ENCODE data around the gene MARCHF5. TPM values are rescaled to one million over a fixed set of nuclear protein-coding genes. Genes with fewer than 3 reads are reported as not detected.

MARCHF5 gene
- total RNA-seq, 1 experiment from 2014 or later, result 17.6 TPM

DNA sequence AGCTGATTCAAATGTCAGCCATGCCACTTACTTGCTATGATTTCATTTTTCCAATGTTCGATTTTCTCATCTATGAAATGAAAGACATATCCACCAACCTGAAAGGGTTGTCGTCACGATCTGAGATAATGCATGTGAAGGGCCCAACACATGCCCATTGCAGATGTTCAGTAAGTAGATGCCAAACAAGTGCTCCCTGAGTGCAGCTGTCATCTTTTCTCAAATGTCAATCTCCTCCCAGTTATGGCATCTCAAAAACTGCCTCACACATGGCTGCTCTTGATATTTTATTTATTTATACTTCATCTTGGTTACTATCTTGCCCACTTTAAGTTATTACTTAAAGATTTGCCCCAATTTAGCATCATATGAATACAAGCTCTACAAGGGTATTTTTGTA lies 16.9 kb upstream of the MARCHF5 start:
- H3K18ac ChIP-seq (ENCODE audit: insufficient read length, low read depth, low read length), result no peak overlapping the region
- H3K9me3 Mint-ChIP-seq, result no peaks in the 10 kb centered on the region
- no peak overlapping the region for H2AFZ ChIP-seq (ENCODE audit: low read length)
- H2BK120ac ChIP-seq (ENCODE audit: low read depth, low read length, poor library complexity, severe bottlenecking), result no peak overlapping the region
- no peaks in the 10 kb centered on the region for H3K27me3 Mint-ChIP-seq (ENCODE audit: low read depth)
- no peak for DNase-seq
- no peaks in the 10 kb centered on the region for H3K27me3 ChIP-seq (ENCODE audit: insufficient read depth, low read length)
- H3K14ac ChIP-seq (ENCODE audit: insufficient read depth, low read length), result no peak overlapping the region
- H3K23ac ChIP-seq (ENCODE audit: insufficient read length, low read depth, low read length), result no peak overlapping the region
- no peaks in the 10 kb centered on the region for H3K9me3 ChIP-seq (ENCODE audit: control insufficient read depth, low read depth, low read length)
- no peak overlapping the region for H3K4ac ChIP-seq (ENCODE audit: low read depth, low read length)
- H3K27ac ChIP-seq (ENCODE audit: insufficient read length, low read depth, low read length), result no peak overlapping the region
- TF ChIP-seq, protein P1, sequence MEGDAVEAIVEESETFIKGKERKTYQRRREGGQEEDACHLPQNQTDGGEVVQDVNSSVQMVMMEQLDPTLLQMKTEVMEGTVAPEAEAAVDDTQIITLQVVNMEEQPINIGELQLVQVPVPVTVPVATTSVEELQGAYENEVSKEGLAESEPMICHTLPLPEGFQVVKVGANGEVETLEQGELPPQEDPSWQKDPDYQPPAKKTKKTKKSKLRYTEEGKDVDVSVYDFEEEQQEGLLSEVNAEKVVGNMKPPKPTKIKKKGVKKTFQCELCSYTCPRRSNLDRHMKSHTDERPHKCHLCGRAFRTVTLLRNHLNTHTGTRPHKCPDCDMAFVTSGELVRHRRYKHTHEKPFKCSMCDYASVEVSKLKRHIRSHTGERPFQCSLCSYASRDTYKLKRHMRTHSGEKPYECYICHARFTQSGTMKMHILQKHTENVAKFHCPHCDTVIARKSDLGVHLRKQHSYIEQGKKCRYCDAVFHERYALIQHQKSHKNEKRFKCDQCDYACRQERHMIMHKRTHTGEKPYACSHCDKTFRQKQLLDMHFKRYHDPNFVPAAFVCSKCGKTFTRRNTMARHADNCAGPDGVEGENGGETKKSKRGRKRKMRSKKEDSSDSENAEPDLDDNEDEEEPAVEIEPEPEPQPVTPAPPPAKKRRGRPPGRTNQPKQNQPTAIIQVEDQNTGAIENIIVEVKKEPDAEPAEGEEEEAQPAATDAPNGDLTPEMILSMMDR (conservative IDR thresholded peaks at IDR 0.05), result no peak
- no peak overlapping the region for H3K27ac Mint-ChIP-seq
- no peaks in the 10 kb centered on the region for H3K23me2 ChIP-seq (ENCODE audit: insufficient read length, low read depth, low read length, poor library complexity, severe bottlenecking)
- H2BK12ac ChIP-seq (ENCODE audit: insufficient read length, low read depth, low read length), result no peak overlapping the region
- H2AK5ac ChIP-seq (ENCODE audit: insufficient read length, low read length), result no peak overlapping the region
- H3K36me3 Mint-ChIP-seq (ENCODE audit: insufficient read depth in 1 of 3, low read depth in 3 of 3), result no peaks in the 10 kb centered on the region
- no peak overlapping the region for H3K4me2 ChIP-seq (ENCODE audit: insufficient read depth, insufficient read length, low read length)
- H3K79me1 ChIP-seq (ENCODE audit: insufficient read depth, low read depth, low read length, poor library complexity, severe bottlenecking), result no peaks in the 10 kb centered on the region
- H3K4me1 ChIP-seq (ENCODE audit: insufficient read depth, low read length), result no peaks in the 10 kb centered on the region
- H3K79me2 ChIP-seq (ENCODE audit: insufficient read depth, low read length), result no peaks in the 10 kb centered on the region
- no CpG with 5 or more reads among the region's 3 CpGs for WGBS (ENCODE audit: extremely low coverage, insufficient read length, low lambda C conversion rate)
- no peak overlapping the region for H3K56ac ChIP-seq (ENCODE audit: insufficient read length, low read depth, low read length)
- H3K4me3 Mint-ChIP-seq, result no peak overlapping the region
- no peaks in the 10 kb centered on the region for H3K4me1 Mint-ChIP-seq
- H2BK20ac ChIP-seq (ENCODE audit: low read depth, low read length, poor library complexity, severe bottlenecking), result no peak overlapping the region
- no peak overlapping the region for H4K91ac ChIP-seq (ENCODE audit: insufficient read length, low read depth, low read length)
- no peaks in the 10 kb centered on the region for H4K20me1 ChIP-seq (ENCODE audit: control insufficient read depth, insufficient read depth, insufficient read length)
- no peak overlapping the region for H2BK15ac ChIP-seq (ENCODE audit: low read depth, low read length)
- H4K8ac ChIP-seq (replicated peaks; ENCODE audit: insufficient read length, low read depth, low read length), result no peak overlapping the region
- H4K5ac ChIP-seq (ENCODE audit: insufficient read length, low read depth, low read length), result no peak overlapping the region
- H3T11ph ChIP-seq (ENCODE audit: low read length), result no peak overlapping the region
- H3K9ac ChIP-seq (ENCODE audit: extremely low read depth, insufficient read length, low read length), result no peak overlapping the region
- no peak overlapping the region for H2BK5ac ChIP-seq (ENCODE audit: insufficient read length, low read length)

Measured in H9 (cell line).